ENCODE results near the gene PSMC3. TPM values are rescaled to one million over a fixed set of nuclear protein-coding genes. Genes with fewer than 3 reads are reported as not detected.

PSMC3 gene
- total and polyA plus RNA-seq, 2 donors: 104 to 136 TPM

DNA sequence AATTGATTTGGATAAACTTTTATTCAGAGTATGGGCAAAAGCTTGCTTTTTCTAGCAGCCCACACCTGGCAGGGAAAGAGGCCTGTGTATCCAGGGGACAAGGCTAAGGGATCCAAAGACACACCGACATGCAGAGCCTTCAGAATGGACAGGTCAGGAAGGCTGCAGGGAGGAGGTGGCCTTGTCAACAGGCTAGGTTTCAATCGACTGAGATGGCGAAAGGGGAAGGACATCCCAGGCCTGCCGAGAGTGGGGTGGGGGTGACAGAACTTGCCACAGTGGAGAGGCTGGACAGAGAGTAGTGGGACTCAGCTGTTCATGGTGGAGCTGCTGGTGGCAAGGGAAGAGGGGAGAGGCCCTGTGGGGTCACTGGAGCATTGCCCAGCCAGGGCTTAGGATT, 23.1 kb downstream of the PSMC3 start:
- H3K27ac ChIP-seq (ENCODE audit: low read depth in 1 of 2, low read length in 1 of 2): no peak overlapping the region
- peaks cover 17 to 28% of the 10 kb centered on the region in 2 donors for H3K4me1 ChIP-seq (ENCODE audit: control insufficient read depth in 2 of 2, insufficient read depth in 2 of 2, low read length in 2 of 2)
- no peak overlapping the region for H3K4me3 ChIP-seq (ENCODE audit: low read length in 2 of 2)
- no peak for DNase-seq (ENCODE audit: low read depth in 6 of 9, low spot score in 9 of 9)
- no peaks in the 10 kb centered on the region for H3K27me3 ChIP-seq (ENCODE audit: control insufficient read depth in 2 of 2, insufficient read depth in 1 of 2, low read length in 1 of 2)
- 91% methylated on average over 4 of the region's 4 CpGs for WGBS
- no peaks in the 10 kb centered on the region for H3K36me3 ChIP-seq (ENCODE audit: control insufficient read depth in 2 of 2, insufficient read depth in 2 of 2, low read length in 1 of 2)
- no peaks in the 10 kb centered on the region for H3K9me3 ChIP-seq (ENCODE audit: control insufficient read depth in 2 of 2, insufficient read depth in 1 of 2, low read length in 1 of 2)

DNA sequence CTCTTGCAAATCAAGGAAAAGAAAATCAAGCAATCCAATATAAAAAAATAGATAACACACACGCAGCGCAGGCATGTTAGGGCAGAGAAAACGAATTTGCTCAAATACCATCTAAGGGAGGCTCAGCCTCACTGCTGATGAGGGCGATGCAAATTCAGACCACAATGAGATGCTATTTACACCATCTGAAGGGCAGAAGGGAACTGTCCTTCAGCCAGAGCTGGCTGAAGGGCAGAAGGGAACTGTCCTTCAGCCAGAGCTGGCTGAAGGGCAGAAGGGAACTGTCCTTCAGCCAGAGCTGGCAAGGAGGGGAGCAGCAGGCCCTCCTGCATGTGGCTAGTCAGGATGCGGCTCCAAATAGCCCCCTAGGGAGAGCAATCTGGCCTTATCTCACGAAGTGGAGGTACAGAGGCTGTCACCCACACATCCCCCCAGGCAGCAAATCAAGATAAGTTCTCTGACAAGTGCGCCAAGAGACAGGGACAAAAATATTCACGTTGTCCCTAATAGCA, 25.4 kb downstream of the PSMC3 start:
- H3K4me1 ChIP-seq (ENCODE audit: control insufficient read depth in 2 of 2, insufficient read depth in 2 of 2, low read length in 2 of 2): peaks cover 12 to 19% of the 10 kb centered on the region in 2 donors
- no peak for DNase-seq (ENCODE audit: low read depth in 6 of 9, low spot score in 9 of 9)
- 46% methylated on average over 8 of the region's 8 CpGs for WGBS
- H3K27ac ChIP-seq (ENCODE audit: low read depth in 1 of 2, low read length in 1 of 2): peak overlapping the region; percentile 89 to 90
- H3K4me3 ChIP-seq (ENCODE audit: low read length in 2 of 2): peak overlapping the region in 1 of 2 donors; percentile 59
- no peaks in the 10 kb centered on the region for H3K27me3 ChIP-seq (ENCODE audit: control insufficient read depth in 2 of 2, insufficient read depth in 1 of 2, low read length in 1 of 2)
- no peaks in the 10 kb centered on the region for H3K36me3 ChIP-seq (ENCODE audit: control insufficient read depth in 2 of 2, insufficient read depth in 2 of 2, low read length in 1 of 2)
- no peaks in the 10 kb centered on the region for H3K9me3 ChIP-seq (ENCODE audit: control insufficient read depth in 2 of 2, insufficient read depth in 1 of 2, low read length in 1 of 2)

DNA sequence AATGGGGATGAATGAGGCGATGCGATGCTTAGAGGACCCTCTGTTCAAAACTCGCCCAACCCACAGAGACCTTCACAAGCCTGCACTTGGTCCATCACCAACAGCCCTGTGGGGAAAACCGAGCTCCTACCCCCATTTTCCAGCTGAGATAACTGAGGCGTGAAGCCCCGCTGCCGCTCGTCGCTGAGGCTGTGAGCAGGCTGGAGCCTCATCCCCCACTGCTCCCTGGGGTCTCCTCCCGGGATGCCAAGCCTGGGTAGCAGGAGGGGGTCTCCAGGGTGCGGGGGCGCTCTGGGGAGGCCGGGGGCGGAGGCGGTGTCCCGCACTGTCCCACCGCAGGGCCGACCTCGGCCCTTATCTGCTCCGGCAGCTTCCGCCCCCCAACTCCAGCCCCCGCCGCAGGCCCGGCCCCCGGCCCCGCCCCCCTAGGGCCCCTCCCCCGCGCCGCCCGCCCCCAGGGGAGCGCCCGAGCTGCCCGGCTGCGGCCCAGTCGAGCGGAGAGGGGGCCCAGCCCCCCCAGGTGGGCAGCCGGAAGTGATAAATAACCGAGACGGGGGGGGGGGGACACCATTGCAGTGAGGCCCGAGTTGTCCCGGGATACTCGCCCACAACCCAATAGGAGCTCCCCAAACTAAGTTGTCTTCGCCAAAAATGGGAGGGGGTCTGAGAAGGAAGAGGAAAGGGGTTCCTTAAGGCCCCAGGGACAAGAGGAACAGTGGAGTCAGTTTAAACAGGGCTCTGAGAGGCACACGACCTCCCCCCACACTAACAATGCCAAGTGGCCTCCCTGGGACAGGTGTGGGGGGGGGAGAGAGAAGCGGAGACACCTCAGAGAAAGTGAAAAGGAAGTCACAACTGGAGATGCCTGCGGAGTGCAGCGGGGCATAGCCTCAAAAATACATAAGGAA, 26.1 kb downstream of the PSMC3 start:
- peak overlapping the region; percentile 89 to 90 for H3K27ac ChIP-seq (ENCODE audit: low read depth in 1 of 2, low read length in 1 of 2)
- H3K4me1 ChIP-seq (ENCODE audit: control insufficient read depth in 2 of 2, insufficient read depth in 2 of 2, low read length in 2 of 2): peaks cover 15 to 26% of the 10 kb centered on the region in 2 donors
- H3K27me3 ChIP-seq (ENCODE audit: control insufficient read depth in 2 of 2, insufficient read depth in 1 of 2, low read length in 1 of 2): no peaks in the 10 kb centered on the region
- 7% methylated on average over 46 of the region's 47 CpGs for WGBS
- DNase-seq (ENCODE audit: low read depth in 6 of 9, low spot score in 9 of 9): peak in 5 of 9 donors; percentile 33 to 70 (median 39)
- H3K9me3 ChIP-seq (ENCODE audit: control insufficient read depth in 2 of 2, insufficient read depth in 1 of 2, low read length in 1 of 2): no peaks in the 10 kb centered on the region
- peak overlapping the region; percentile 59 to 61 for H3K4me3 ChIP-seq (ENCODE audit: low read length in 2 of 2)
- H3K36me3 ChIP-seq (ENCODE audit: control insufficient read depth in 2 of 2, insufficient read depth in 2 of 2, low read length in 1 of 2): no peaks in the 10 kb centered on the region

DNA sequence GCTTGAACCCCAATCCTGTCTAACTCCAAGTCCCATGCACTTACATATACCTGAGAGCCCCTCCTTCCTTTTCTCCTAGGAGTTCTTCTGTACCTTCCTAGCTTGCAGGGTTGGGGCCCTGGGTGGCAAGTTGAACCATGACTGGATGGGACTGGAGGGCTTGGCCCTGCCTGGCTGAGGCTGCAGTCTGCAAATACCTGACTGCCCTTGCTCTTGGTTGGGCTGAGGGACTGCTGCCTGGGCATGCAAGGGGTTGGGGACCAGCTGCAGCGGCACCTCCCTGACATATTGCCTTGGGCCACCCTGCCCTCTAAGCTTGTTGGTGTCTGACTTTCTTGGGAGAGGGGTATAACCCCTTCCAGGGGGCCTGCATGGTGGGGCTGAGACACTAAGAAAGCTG, 27.7 kb downstream of the PSMC3 start:
- no peaks in the 10 kb centered on the region for H3K36me3 ChIP-seq (ENCODE audit: control insufficient read depth in 2 of 2, insufficient read depth in 2 of 2, low read length in 1 of 2)
- H3K4me3 ChIP-seq (ENCODE audit: low read length in 2 of 2): no peak overlapping the region
- H3K27ac ChIP-seq (ENCODE audit: low read depth in 1 of 2, low read length in 1 of 2): no peak overlapping the region
- no peak for DNase-seq (ENCODE audit: low read depth in 6 of 9, low spot score in 9 of 9)
- peaks cover 25 to 42% of the 10 kb centered on the region in 2 donors for H3K4me1 ChIP-seq (ENCODE audit: control insufficient read depth in 2 of 2, insufficient read depth in 2 of 2, low read length in 2 of 2)
- 97% methylated on average over 1 of the region's 1 CpG for WGBS
- H3K9me3 ChIP-seq (ENCODE audit: control insufficient read depth in 2 of 2, insufficient read depth in 1 of 2, low read length in 1 of 2): no peaks in the 10 kb centered on the region
- H3K27me3 ChIP-seq (ENCODE audit: control insufficient read depth in 2 of 2, insufficient read depth in 1 of 2, low read length in 1 of 2): no peaks in the 10 kb centered on the region

DNA sequence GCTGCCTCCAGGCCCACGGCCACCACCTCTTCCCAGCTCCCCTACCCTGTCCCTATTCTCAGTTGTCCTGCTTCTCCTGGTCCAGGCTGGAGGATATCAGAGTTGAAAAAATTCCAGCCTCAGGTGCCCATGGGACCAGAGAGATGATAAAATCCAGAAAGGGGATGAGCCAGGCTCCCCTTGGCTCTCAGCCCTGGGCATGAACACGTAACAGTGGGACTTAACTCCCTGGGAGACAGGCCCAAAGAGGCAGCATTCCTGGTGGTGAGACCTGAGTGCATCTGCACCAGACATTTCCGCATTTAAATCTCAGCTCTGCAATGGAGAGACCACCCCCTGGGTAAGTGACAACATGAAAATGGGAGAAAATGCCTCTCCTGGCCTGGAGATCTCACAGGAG, 28.2 kb downstream of the PSMC3 start:
- H3K4me1 ChIP-seq (ENCODE audit: control insufficient read depth in 2 of 2, insufficient read depth in 2 of 2, low read length in 2 of 2): peaks cover 25 to 47% of the 10 kb centered on the region in 2 donors
- H3K36me3 ChIP-seq (ENCODE audit: control insufficient read depth in 2 of 2, insufficient read depth in 2 of 2, low read length in 1 of 2): no peaks in the 10 kb centered on the region
- no peaks in the 10 kb centered on the region for H3K27me3 ChIP-seq (ENCODE audit: control insufficient read depth in 2 of 2, insufficient read depth in 1 of 2, low read length in 1 of 2)
- 95% methylated on average over 3 of the region's 3 CpGs for WGBS
- no peak overlapping the region for H3K4me3 ChIP-seq (ENCODE audit: low read length in 2 of 2)
- no peak overlapping the region for H3K27ac ChIP-seq (ENCODE audit: low read depth in 1 of 2, low read length in 1 of 2)
- DNase-seq (ENCODE audit: low read depth in 6 of 9, low spot score in 9 of 9): no peak
- H3K9me3 ChIP-seq (ENCODE audit: control insufficient read depth in 2 of 2, insufficient read depth in 1 of 2, low read length in 1 of 2): no peaks in the 10 kb centered on the region

DNA sequence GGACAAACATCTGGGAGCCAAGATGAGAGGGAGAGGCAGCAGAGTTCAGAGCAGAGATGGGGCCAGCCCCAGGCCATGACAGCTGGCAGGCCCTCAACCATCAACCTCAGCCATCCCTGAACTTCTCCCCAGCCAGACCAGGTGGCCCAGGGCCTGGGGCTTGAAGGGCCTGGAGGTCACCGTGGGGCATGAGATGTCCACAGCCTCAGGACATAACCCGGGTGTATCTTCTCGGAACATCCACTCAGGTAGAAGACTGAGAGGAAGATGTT, 30.3 kb downstream of the PSMC3 start:
- Histone ChIP-seq H3K4me3 (ENCODE audit: low read length in 2 of 2) (no peak overlapping the region), H3K27ac (ENCODE audit: low read depth in 1 of 2, low read length in 1 of 2) (no peak overlapping the region)
- DNase-seq (ENCODE audit: low read depth in 6 of 9, low spot score in 9 of 9): no peak

DNA sequence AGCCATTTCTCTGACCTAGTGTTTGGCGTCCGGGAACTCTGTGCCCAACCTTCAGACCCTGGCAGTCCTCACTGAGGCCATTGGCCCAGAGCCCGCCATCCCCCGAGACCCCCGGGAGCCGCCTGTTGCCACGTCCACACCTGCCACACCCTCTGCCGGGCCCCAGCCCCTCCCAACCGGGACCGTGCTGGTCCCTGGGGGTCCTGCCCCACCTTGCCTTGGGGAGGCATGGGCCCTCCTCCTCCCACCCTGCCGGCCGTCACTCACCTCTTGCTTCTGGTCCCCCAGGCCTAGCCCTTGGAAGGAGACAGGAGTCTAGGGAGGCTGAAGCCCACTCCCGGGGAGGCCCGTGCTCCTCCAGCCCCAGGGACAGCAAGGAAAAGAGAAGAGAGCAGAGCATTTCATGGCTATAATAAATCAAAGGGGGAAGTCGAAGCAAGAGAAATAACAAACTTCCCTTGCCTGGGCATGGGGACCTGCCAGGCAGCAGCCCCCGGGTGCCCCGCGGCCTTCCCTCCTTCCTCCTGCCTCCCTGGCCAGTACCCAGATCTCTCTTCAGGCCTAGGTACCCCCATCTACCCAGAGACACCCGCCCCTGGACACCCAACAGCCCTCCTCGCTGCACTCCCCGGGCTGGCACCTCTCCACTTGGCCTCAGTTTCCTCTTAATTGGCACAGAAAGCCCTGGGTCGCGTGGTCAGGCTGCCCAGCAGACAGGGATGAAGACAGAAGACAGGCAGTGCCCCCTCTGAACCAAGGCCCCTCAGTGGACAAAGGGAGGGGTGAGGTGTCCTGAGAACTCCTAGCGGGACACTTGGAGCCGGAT, 30.8 kb downstream of the PSMC3 start:
- H3K4me3 ChIP-seq (ENCODE audit: low read length in 2 of 2): peak overlapping the region in 1 of 2 donors; percentile 25
- no peaks in the 10 kb centered on the region for H3K36me3 ChIP-seq (ENCODE audit: control insufficient read depth in 2 of 2, insufficient read depth in 2 of 2, low read length in 1 of 2)
- H3K9me3 ChIP-seq (ENCODE audit: control insufficient read depth in 2 of 2, insufficient read depth in 1 of 2, low read length in 1 of 2): no peaks in the 10 kb centered on the region
- DNase-seq (ENCODE audit: low read depth in 6 of 9, low spot score in 9 of 9): no peak
- peak overlapping the region; percentile 83 to 85 for H3K27ac ChIP-seq (ENCODE audit: low read depth in 1 of 2, low read length in 1 of 2)
- 65% methylated on average over 25 of the region's 25 CpGs for WGBS
- H3K4me1 ChIP-seq (ENCODE audit: control insufficient read depth in 2 of 2, insufficient read depth in 2 of 2, low read length in 2 of 2): peaks cover 20 to 41% of the 10 kb centered on the region in 2 donors
- no peaks in the 10 kb centered on the region for H3K27me3 ChIP-seq (ENCODE audit: control insufficient read depth in 2 of 2, insufficient read depth in 1 of 2, low read length in 1 of 2)

More for the DNA sequence above, 30.3 kb downstream of the PSMC3 start:
- WGBS: 98% methylated on average over 3 of the region's 3 CpGs
- H3K27me3 ChIP-seq (ENCODE audit: control insufficient read depth in 2 of 2, insufficient read depth in 1 of 2, low read length in 1 of 2): no peaks in the 10 kb centered on the region
- H3K4me1 ChIP-seq (ENCODE audit: control insufficient read depth in 2 of 2, insufficient read depth in 2 of 2, low read length in 2 of 2): peaks cover 25 to 45% of the 10 kb centered on the region in 2 donors
- H3K36me3 ChIP-seq (ENCODE audit: control insufficient read depth in 2 of 2, insufficient read depth in 2 of 2, low read length in 1 of 2): no peaks in the 10 kb centered on the region
- no peaks in the 10 kb centered on the region for H3K9me3 ChIP-seq (ENCODE audit: control insufficient read depth in 2 of 2, insufficient read depth in 1 of 2, low read length in 1 of 2)

DNA sequence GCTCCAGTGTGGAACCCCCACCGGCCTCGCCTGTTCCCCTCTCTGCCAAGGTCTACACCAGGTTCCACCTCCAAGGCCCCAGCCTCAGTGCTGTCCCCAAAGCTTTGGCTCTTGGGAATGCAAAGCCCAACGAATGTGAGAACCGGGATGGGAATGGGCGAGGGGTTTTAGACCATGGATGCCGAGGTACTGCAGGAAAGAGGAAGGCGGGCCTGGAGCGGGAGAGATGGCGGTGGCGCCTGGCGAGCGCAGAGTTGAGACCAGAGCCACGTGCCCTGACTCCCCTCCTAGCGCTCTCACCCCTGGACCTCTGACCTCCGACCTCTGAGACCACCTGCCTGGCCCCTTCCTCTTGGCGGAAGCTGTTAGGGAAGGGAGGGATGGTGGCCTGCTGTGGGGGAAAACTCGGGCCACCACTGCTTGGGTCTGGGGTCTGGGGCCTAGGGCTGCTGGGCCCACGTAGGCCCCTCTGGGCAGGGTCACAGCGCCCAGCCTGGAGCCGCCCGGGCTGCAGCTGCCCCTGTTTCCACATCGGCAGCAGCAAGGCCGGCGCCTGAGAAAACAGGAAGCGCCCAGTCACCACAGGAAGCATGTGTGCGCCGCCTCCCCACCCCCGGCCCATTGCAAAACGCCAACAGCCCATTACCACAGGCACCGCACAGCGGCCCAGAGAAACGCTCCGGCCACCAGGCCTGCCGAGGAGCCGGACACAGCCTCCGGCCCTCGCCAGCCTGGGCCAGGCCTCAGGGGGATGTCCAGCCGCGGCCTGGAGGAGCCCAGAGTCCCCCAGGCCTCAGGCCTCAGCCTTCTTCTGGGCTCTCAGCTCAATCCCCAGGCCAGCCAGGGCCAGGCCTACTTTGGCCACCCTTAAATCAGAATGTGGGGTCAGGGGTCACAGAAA, 31.7 kb downstream of the PSMC3 start:
- peak overlapping the region; percentile 25 to 36 for H3K4me3 ChIP-seq (ENCODE audit: low read length in 2 of 2)
- H3K9me3 ChIP-seq (ENCODE audit: control insufficient read depth in 2 of 2, insufficient read depth in 1 of 2, low read length in 1 of 2): no peaks in the 10 kb centered on the region
- no peaks in the 10 kb centered on the region for H3K27me3 ChIP-seq (ENCODE audit: control insufficient read depth in 2 of 2, insufficient read depth in 1 of 2, low read length in 1 of 2)
- WGBS: 33% methylated on average over 39 of the region's 39 CpGs
- no peaks in the 10 kb centered on the region for H3K36me3 ChIP-seq (ENCODE audit: control insufficient read depth in 2 of 2, insufficient read depth in 2 of 2, low read length in 1 of 2)
- peak overlapping the region; percentile 83 to 85 for H3K27ac ChIP-seq (ENCODE audit: low read depth in 1 of 2, low read length in 1 of 2)
- H3K4me1 ChIP-seq (ENCODE audit: control insufficient read depth in 2 of 2, insufficient read depth in 2 of 2, low read length in 2 of 2): peaks cover 14 to 41% of the 10 kb centered on the region in 2 donors
- DNase-seq (ENCODE audit: low read depth in 6 of 9, low spot score in 9 of 9): peak in 5 of 9 donors; percentile 37 to 82 (median 56)

Measured in thymus (tissue), 11 donors.